ENCODE results near the gene PPP2R5C.

PPP2R5C gene

DNA sequence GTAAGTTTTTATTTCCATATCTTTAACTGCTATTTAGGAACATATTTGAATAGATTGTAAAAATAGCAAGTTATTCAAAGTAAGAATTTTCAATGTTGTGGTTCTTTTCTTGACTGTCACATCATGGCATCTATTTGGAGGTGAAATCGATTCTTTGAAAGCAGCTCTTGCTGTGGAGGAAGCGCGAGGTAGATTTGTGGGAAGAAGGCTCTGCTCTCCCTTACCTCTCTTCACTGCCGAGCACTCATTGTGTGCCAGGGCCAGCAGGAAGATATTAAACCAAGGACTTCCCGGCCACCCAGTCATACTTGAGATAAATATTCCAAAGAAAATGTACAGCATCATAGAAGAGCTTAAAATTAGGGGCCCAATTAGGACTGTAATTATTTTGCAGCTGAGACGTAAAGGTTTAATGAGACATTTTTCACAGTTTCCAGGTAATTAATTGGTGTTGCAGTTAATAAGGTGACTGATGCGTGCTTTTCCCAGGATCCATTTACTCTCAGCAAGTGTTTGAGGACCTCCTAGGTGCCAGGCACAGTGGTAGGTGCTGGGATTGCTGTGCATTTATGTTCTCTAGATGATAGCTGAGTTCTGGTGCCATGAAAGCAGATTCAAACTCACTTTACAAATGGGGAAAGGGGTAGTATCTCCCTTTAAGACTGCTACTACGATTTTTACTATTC, 113.7 kb downstream of the PPP2R5C start:
- Histone ChIP-seq H3K4me1 (ENCODE audit: control insufficient read depth, insufficient read depth, low read length) (peaks cover 6% of the 10 kb centered on the region), H3K27me3 (replicated peaks; ENCODE audit: control insufficient read depth, insufficient read depth, low read length) (no peaks in the 10 kb centered on the region), H3K4me3 (ENCODE audit: low read length) (no peak overlapping the region), H3K36me3 (ENCODE audit: control insufficient read depth, insufficient read depth, low read length, severe bottlenecking) (no peaks in the 10 kb centered on the region), H3K9me3 (ENCODE audit: control insufficient read depth, low read length) (no peaks in the 10 kb centered on the region), H3K9ac (ENCODE audit: low read length) (no peak overlapping the region)
- no peak for DNase-seq (ENCODE audit: low read depth)

- no peaks in the 10 kb centered on the region for H3K36me3 ChIP-seq (ENCODE audit: control insufficient read depth, insufficient read depth, low read length, severe bottlenecking)
- no peaks in the 10 kb centered on the region for H3K9me3 ChIP-seq (ENCODE audit: control insufficient read depth, low read length)
- no peak for DNase-seq (ENCODE audit: low read depth)
- no peaks in the 10 kb centered on the region for H3K27me3 ChIP-seq (replicated peaks; ENCODE audit: control insufficient read depth, insufficient read depth, low read length)
- no peak overlapping the region for H3K4me3 ChIP-seq (ENCODE audit: low read length)
- no peak overlapping the region for H3K9ac ChIP-seq (ENCODE audit: low read length)
- peaks cover 6% of the 10 kb centered on the region for H3K4me1 ChIP-seq (ENCODE audit: control insufficient read depth, insufficient read depth, low read length)
Measured at GRCh38 chr14:101875727-101876554, 114.4 kb downstream of the PPP2R5C start.

DNA sequence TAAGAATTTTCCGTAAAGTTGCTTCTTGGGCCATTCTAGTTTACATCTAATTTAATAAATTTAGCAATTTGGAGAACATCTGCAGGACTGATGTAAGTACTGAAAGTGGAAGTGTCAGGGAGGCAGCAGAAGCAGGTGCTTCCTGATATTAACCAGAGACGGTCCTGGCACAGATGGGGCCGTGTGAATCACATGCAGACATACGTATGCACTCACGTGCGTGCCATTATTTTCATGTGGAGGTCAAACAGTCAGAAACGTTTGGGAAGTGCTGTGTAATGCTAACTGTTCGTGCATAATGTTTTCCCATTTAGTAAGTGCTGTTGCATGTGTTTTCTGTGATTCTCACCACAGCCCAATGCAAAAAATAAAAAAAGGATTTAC, 115.0 kb downstream of the PPP2R5C start:
- no peak for DNase-seq (ENCODE audit: low read depth)
- Histone ChIP-seq H3K9me3 (ENCODE audit: control insufficient read depth, low read length) (no peaks in the 10 kb centered on the region), H3K4me3 (ENCODE audit: low read length) (no peak overlapping the region), H3K4me1 (ENCODE audit: control insufficient read depth, insufficient read depth, low read length) (peaks cover 6% of the 10 kb centered on the region), H3K9ac (ENCODE audit: low read length) (no peak overlapping the region), H3K27me3 (replicated peaks; ENCODE audit: control insufficient read depth, insufficient read depth, low read length) (no peaks in the 10 kb centered on the region), H3K36me3 (ENCODE audit: control insufficient read depth, insufficient read depth, low read length, severe bottlenecking) (no peaks in the 10 kb centered on the region)

- peaks cover 6% of the 10 kb centered on the region for H3K4me1 ChIP-seq (ENCODE audit: control insufficient read depth, insufficient read depth, low read length)
- H3K4me3 ChIP-seq (ENCODE audit: low read length) = no peak overlapping the region
- H3K9ac ChIP-seq (ENCODE audit: low read length) = no peak overlapping the region
- no peaks in the 10 kb centered on the region for H3K9me3 ChIP-seq (ENCODE audit: control insufficient read depth, low read length)
- H3K27me3 ChIP-seq (replicated peaks; ENCODE audit: control insufficient read depth, insufficient read depth, low read length) = no peaks in the 10 kb centered on the region
- peaks cover 3% of the 10 kb centered on the region for H3K36me3 ChIP-seq (ENCODE audit: control insufficient read depth, insufficient read depth, low read length, severe bottlenecking)
- DNase-seq (ENCODE audit: low read depth) = no peak
Measured at GRCh38 chr14:101877766-101878165, 116.3 kb downstream of the PPP2R5C start.

DNA sequence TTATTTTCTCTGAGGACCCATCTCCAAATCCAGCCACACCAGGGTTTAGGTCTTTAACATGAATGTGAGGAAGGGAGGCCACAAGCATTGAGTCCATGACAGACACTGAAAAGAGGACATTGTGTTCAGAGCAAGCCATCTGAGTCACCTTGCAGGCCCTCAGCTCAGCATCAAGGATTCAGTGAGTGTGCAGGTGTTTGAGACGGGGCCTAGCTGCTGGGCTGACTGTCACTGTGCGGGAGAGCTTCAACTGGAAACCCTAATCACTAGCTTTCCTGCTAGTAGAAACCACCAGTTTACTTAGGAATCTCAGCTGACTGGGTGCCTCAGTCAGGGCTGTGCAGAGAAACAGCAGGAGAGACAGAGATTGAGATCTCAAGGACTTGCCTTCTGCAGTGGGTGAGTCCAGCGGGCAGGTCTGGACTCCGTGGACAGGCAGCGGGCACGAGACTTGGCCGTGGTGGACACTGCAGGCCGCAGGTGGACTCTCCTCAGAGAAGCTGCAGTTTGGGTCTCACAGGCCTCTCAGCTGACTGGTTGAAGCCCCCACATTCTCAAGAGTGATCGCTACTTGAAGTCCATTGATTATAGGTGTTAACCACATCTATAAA, 116.8 kb downstream of the PPP2R5C start:
- H3K9ac ChIP-seq (ENCODE audit: low read length) = no peak overlapping the region
- H3K27me3 ChIP-seq (replicated peaks; ENCODE audit: control insufficient read depth, insufficient read depth, low read length) = no peaks in the 10 kb centered on the region
- no peaks in the 10 kb centered on the region for H3K9me3 ChIP-seq (ENCODE audit: control insufficient read depth, low read length)
- H3K36me3 ChIP-seq (ENCODE audit: control insufficient read depth, insufficient read depth, low read length, severe bottlenecking) = peaks cover 3% of the 10 kb centered on the region
- peaks cover 6% of the 10 kb centered on the region for H3K4me1 ChIP-seq (ENCODE audit: control insufficient read depth, insufficient read depth, low read length)
- no peak for DNase-seq (ENCODE audit: low read depth)
- H3K4me3 ChIP-seq (ENCODE audit: low read length) = no peak overlapping the region

- no peaks in the 10 kb centered on the region for H3K9me3 ChIP-seq (ENCODE audit: control insufficient read depth, low read length)
- H3K4me3 ChIP-seq (ENCODE audit: low read length) = no peak overlapping the region
- H3K9ac ChIP-seq (ENCODE audit: low read length) = no peak overlapping the region
- peaks cover 6% of the 10 kb centered on the region for H3K4me1 ChIP-seq (ENCODE audit: control insufficient read depth, insufficient read depth, low read length)
- DNase-seq (ENCODE audit: low read depth) = no peak
- H3K36me3 ChIP-seq (ENCODE audit: control insufficient read depth, insufficient read depth, low read length, severe bottlenecking) = peaks cover 10% of the 10 kb centered on the region
- no peaks in the 10 kb centered on the region for H3K27me3 ChIP-seq (replicated peaks; ENCODE audit: control insufficient read depth, insufficient read depth, low read length)
Measured at GRCh38 chr14:101878822-101879528, 117.5 kb downstream of the PPP2R5C start.

GRCh38 chr14:101879529-101880336, 118.2 kb downstream of the PPP2R5C start:
- H3K36me3 ChIP-seq (ENCODE audit: control insufficient read depth, insufficient read depth, low read length, severe bottlenecking) = peaks cover 18% of the 10 kb centered on the region
- DNase-seq (ENCODE audit: low read depth) = no peak
- no peak overlapping the region for H3K4me3 ChIP-seq (ENCODE audit: low read length)
- no peaks in the 10 kb centered on the region for H3K9me3 ChIP-seq (ENCODE audit: control insufficient read depth, low read length)
- no peak overlapping the region for H3K9ac ChIP-seq (ENCODE audit: low read length)
- no peaks in the 10 kb centered on the region for H3K27me3 ChIP-seq (replicated peaks; ENCODE audit: control insufficient read depth, insufficient read depth, low read length)
- peaks cover 6% of the 10 kb centered on the region for H3K4me1 ChIP-seq (ENCODE audit: control insufficient read depth, insufficient read depth, low read length)

GRCh38 chr14:101881426-101881825, 119.9 kb downstream of the PPP2R5C start:
- Histone ChIP-seq H3K9ac (ENCODE audit: low read length) (no peak overlapping the region), H3K9me3 (ENCODE audit: control insufficient read depth, low read length) (no peaks in the 10 kb centered on the region), H3K4me1 (ENCODE audit: control insufficient read depth, insufficient read depth, low read length) (peaks cover 6% of the 10 kb centered on the region), H3K36me3 (ENCODE audit: control insufficient read depth, insufficient read depth, low read length, severe bottlenecking) (peaks cover 27% of the 10 kb centered on the region), H3K4me3 (ENCODE audit: low read length) (no peak overlapping the region), H3K27me3 (replicated peaks; ENCODE audit: control insufficient read depth, insufficient read depth, low read length) (no peaks in the 10 kb centered on the region)
- no peak for DNase-seq (ENCODE audit: low read depth)

DNA sequence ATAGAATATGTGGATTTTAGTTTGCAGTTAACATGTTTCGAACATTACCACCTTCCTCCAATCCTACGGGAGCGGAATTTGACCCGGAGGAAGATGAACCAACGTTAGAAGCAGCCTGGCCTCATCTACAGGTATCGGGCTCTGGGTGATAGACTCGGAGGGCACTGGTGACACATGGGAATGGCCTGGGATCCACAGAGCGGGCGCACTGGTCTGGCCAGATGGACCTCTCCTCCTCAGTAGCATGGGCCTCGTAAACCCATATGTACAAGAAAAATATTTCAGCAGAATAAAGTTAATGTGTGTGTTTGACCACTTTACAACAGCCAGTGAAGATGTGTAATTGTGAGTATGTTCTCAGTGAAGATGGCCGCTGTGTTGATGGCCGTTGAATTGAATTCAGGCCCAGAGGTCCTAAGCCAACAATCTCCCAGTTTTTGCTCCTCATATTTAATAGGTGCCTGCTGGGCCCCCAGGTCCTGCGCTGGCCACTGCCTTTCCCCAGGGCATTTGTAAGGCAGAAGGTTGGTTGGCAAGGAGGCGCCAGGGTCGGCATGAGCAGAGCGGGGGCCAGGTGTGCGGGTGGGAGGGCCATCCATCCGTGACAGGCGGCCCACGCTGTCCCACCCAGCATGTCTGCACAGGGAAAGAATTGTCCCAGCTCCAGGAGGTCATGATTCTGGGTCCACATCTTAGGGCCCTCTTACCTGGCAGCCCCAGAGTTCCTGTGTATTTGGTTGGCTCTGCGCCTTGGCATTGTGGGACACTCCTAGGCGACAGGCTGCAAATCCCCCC, 120.8 kb downstream of the PPP2R5C start:
- Histone ChIP-seq H3K9me3 (ENCODE audit: control insufficient read depth, low read length) (no peaks in the 10 kb centered on the region), H3K36me3 (ENCODE audit: control insufficient read depth, insufficient read depth, low read length, severe bottlenecking) (peaks cover 31% of the 10 kb centered on the region)
- no peak for DNase-seq (ENCODE audit: low read depth)

More for the DNA sequence above, 120.8 kb downstream of the PPP2R5C start:
- no peaks in the 10 kb centered on the region for H3K27me3 ChIP-seq (replicated peaks; ENCODE audit: control insufficient read depth, insufficient read depth, low read length)
- H3K9ac ChIP-seq (ENCODE audit: low read length) = no peak overlapping the region
- H3K4me3 ChIP-seq (ENCODE audit: low read length) = no peak overlapping the region
- peaks cover 6% of the 10 kb centered on the region for H3K4me1 ChIP-seq (ENCODE audit: control insufficient read depth, insufficient read depth, low read length)

All from adipocyte (in vitro differentiated cells).